A549 treated with CORT108297 at 1 μM for 4 hours (cell line): ENCODE results near the gene DKK2. TPM values are rescaled to one million over a fixed set of nuclear protein-coding genes. Genes with fewer than 3 reads are reported as not detected.

Source experiments
- total RNA-seq: library from RNA; stranded (reverse); fragments of 200-300 nt; extraction: Qiagen RNA extraction; gene quantifications from 5 replicates; pipeline ENCODE4 v1.2.3, GENCODE V29; 2022

DKK2 gene, protein sequence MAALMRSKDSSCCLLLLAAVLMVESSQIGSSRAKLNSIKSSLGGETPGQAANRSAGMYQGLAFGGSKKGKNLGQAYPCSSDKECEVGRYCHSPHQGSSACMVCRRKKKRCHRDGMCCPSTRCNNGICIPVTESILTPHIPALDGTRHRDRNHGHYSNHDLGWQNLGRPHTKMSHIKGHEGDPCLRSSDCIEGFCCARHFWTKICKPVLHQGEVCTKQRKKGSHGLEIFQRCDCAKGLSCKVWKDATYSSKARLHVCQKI
- total RNA-seq: not detected in 5 replicates

DNA sequence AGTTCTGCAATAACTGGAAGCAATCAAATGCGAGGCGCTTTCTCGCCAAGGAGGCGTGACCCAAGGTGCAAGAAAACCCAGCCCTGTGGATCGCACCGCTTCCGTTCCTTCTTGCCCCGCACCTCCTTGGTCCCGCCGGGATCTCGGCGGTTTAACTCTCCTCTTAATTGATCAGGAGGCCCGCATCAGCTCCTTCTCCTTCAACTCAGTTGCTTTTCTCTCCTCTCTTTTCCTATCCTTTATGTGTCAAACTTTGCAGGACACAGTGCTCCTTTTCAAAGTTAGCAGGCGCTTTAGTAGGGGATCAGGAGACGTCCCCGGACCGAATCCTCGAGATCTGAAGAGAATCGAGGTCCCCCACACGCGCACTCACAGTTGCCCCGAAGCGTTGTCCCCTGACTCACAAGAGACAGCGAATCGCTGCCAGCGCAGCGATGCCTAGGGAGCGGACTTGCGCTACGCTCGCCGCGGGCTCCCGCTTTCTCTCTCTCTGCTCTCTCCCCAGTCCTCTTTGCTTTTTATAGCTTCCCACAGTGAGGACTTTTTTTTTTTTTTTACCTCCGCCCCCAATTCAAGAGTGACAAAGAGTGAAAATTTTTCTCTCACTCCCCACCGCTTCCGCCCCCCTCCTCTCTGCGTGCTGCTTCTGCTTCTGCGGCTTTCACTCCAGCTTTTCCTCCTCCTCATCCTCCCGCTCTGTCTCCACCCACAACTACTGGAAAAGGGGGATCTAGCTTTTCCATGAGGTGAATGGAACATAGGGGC lies at the start of gene DKK2:
DKK2 (minus strand) TSS at position 495 of the 765 bp plus-strand sequence. CDS start 722 bp downstream, outside the sequence.

